D721Med (cell line): ENCODE data around the gene DAO.

ENCODE experiments used
- DNase-seq: peaks from one replicate; pipeline ENCODE4 v3.0.0; 2011; ENCODE audit warnings: low spot score; ENCODE audit not compliant: insufficient read length
- FAIRE-seq: peaks from 2 replicates; lab custom pipeline; 2011; peaks lifted over from hg19 to GRCh38; lab: Jason Lieb, UNC
- TF ChIP-seq, protein P1 (sequence below): IDR thresholded peaks from 2 replicates; pipeline ENCODE4 v1.5.1; 2012; ENCODE audit warnings: mild to moderate bottlenecking, control low read depth; ENCODE audit not compliant: insufficient read depth; ENCODE audit errors: missing control alignments

DAO gene

DNA sequence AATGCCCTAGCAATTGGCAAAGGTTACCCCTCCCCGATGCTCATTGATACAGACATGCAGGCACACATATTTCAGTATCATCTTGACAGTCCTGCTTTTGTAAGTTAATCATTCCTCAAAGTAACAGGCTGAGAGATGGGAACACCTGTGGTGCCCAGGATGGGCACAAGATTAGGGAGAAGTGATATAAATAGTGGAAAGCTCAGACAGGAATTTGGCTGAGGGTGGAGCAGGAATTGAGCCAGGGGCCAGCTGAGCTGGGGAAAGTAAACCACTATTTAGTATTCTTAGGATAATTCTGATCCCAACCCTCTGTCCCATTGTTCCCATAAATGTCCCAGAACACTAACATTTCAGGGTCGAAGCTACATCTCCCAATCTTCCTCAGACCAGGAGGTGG is 38.3 kb downstream of the DAO start:
- DNase-seq: no peak
- no peak for FAIRE-seq
- TF ChIP-seq, protein P1, sequence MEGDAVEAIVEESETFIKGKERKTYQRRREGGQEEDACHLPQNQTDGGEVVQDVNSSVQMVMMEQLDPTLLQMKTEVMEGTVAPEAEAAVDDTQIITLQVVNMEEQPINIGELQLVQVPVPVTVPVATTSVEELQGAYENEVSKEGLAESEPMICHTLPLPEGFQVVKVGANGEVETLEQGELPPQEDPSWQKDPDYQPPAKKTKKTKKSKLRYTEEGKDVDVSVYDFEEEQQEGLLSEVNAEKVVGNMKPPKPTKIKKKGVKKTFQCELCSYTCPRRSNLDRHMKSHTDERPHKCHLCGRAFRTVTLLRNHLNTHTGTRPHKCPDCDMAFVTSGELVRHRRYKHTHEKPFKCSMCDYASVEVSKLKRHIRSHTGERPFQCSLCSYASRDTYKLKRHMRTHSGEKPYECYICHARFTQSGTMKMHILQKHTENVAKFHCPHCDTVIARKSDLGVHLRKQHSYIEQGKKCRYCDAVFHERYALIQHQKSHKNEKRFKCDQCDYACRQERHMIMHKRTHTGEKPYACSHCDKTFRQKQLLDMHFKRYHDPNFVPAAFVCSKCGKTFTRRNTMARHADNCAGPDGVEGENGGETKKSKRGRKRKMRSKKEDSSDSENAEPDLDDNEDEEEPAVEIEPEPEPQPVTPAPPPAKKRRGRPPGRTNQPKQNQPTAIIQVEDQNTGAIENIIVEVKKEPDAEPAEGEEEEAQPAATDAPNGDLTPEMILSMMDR: no peak

DNA sequence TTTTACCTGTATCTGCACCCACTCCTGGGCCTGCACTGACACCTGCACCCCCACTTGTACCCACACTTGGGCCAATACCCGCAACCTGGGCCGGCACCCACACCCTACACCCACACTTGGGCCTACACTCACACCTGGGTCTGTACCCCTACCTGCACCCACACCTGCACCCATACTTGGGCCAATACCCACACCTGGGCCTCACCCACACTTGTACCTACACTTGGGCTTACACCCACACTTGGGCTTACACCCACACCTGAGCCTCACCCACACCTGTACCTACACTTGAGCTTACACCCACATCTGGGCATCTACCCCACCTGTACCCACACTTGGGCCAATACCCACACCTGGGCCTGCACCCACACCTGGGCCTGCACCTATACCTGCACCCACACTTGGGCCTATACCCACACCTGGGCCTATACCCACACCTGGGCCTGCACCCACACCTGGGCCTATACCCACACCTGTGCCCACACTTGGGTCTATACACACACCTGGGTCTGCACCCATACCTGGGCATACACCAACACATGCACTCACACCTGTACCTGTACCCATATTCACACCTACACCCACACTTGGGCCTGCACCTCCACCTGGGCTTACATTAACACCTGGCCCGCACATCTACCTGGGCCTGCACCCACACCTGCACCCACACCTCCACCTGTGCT is 39.2 kb downstream of the DAO start:
- TF ChIP-seq, protein P1: no peak
- FAIRE-seq (no peak), DNase-seq (no peak)

DNA sequence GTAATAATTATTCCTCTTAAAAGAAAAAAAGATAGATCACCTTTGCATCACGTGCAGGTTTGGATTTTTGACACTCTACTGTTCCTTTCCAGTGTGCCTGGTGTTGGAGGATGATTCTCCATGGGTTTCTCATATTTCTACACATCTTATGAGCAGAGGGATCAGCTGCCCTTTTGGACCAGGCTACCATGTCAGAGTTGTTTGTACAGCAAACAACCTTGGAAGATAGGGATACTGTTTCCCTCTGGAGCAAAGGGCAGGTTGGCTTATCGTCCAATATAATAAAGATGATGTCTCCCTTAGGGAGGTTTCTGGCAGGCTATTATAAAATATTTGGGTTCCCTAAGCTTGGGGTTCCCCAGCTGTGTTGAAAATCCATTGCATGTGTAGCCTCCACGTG is 42.1 kb downstream of the DAO start:
- FAIRE-seq (no peak), DNase-seq (no peak)
- TF ChIP-seq, protein P1: no peak

DNA sequence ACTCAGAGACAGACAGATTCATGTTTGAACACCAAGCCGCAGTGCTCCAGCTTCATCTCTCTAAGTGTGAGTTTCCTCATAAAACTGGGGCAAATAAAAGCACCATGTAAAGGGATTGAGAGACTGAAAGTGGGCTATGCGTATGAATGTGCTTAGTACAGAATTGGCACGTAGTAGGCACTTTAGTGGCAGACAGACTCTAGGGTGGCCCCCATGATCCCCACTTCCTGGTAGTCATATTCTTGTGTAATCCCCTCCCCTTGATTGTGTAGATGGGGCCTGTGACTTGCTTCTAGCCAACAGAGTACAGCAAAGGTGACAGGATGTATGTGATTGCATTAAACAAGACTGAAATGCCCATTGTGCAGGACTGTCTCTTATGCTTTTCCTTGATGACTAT is 43.0 kb downstream of the DAO start:
- TF ChIP-seq, protein P1: no peak
- DNase-seq (no peak), FAIRE-seq (no peak)

DNA sequence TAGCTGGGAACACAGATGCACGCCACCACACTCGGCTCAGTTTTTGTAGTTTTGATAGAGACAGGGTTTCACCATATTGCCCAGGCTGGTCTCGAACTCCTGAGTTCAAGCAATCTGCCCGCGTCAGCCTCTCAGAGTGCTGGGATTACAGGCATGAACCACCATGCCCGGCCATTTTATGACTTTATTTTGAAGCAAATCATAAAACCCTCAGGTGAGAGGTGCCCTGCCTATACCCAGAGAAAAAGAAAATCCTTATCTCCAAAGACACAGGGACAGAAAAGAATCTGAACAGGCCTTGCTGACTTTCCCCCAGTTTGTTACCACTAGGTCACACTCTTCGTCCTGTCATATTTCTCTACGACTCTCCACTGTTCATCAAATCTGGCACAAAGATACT is 48.8 kb downstream of the DAO start:
- no peak for FAIRE-seq
- DNase-seq: no peak
- TF ChIP-seq, protein P1: no peak

DNA sequence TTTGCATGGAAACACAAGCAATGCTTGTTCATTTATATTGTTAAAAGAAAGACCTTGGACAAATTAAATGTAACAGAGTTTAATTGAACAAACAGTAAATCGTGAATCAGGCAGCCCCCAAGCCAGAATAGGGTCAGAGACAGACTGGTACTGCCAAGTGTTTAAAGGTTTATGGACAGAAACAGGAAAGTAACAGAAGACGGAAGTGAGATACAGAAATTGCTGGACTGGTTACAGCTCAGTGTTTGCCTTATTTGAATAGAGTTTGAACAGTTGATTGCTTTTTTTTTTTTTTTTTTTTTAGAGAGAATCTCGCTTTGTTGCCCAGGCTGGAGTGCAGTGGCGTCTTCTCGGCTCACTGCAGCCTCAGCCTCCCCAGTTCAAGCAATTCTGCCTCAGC is 50.3 kb downstream of the DAO start:
- no peak for DNase-seq
- no peak for FAIRE-seq
- TF ChIP-seq, protein P1: no peak

DNA sequence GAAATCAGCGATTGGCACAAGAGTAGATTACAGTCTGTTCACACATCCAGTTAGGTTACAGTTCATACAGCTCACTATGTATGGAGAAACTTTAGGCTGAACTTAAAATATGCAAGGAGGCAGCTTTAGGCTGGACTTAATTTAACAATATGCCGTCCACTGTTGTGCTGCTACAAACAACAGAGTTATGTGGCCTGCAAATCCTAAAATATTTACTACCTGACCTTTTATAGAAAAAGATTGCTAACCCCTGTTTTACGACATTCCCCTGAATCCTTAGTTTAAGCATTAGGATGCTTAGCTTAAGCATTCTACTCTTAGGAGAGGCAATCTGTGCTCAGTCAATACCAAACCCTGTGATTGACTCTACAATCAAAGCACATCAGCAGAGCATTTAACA is 50.9 kb downstream of the DAO start:
- DNase-seq: no peak
- no peak for FAIRE-seq
- TF ChIP-seq, protein P1: no peak
